Lower leg skin (tissue), 3 donors: ENCODE data around the gene OR2A1.
"Not testable (repeated sequence)": the region's sequence is repeated elsewhere in the genome, so short reads cannot be mapped to it uniquely, and the experiment has no call there.

ENCODE experiments used
- CTCF ChIP-seq, 3 donors: fragments of 450-650 bp; IDR thresholded peaks; one replicate each; pipeline ENCODE4 v1.5.1; 2016; ENCODE audit warnings: antibody characterized with exemption in 3 of 3, mild to moderate bottlenecking in 3 of 3, moderate library complexity in 2 of 3
- POLR2A ChIP-seq, 2 donors: fragments of 450-650 bp; IDR thresholded peaks; one replicate each; pipeline ENCODE4 v1.6.1; 2016 to 2017; ENCODE audit warnings: antibody characterized with exemption in 2 of 2, mild to moderate bottlenecking in 1 of 2, moderate library complexity in 1 of 2

- not testable (repeated sequence) for TF ChIP-seq POLR2A, CTCF (IDR thresholded peaks at IDR 0.05)
These were observed 44.6 kb downstream of the OR2A1 start for GRCh38 chr7:144356860-144357259.
